HEK293 (cell line): ENCODE measurements around the gene POLQ.
"Not testable (repeated sequence)": the region's sequence is repeated elsewhere in the genome, so short reads cannot be mapped to it uniquely, and the experiment has no call there.

Experiments used
- CTCF ChIA-PET: fragments of 350-600 bp; formaldehyde crosslinking; extraction: SDS; loops from one replicate; lab custom pipeline; 2021; ENCODE audit warnings: antibody characterized with exemption; lab: Yijun Ruan, JAX
- POLR2A ChIA-PET: fragments of 300-600 bp; formaldehyde crosslinking; extraction: SDS; loops from one replicate; lab custom pipeline; 2020; ENCODE audit warnings: antibody characterized with exemption, inconsistent platforms; lab: Yijun Ruan, JAX
- H3K27ac ChIP-seq: fragments of 200-500 bp; sonication (Bioruptor generic); 2 replicates; pipeline ENCODE4 v1.5.1; 2014; ENCODE audit warnings: low read depth, low read length, control low read depth, inconsistent platforms; ENCODE audit errors: extremely low read depth
- H3K36me3 ChIP-seq, 2 experiments: fragments of 200-500 bp in 1 of 2; sonication (Bioruptor generic) in 1 of 2; 1 replicate in 1 of 2; 2 replicates in 1 of 2; pipeline ENCODE4 v1.5.1; 2014 to 2017; ENCODE audit warnings: inconsistent platforms in 2 of 2, low read length in 2 of 2; ENCODE audit not compliant: control insufficient read depth in 2 of 2, insufficient read depth in 1 of 2
- H3K4me1 ChIP-seq: fragments of 200-500 bp; sonication (Bioruptor generic); 2 replicates; pipeline ENCODE4 v1.5.1; 2014; ENCODE audit warnings: mild to moderate bottlenecking, low read length, inconsistent platforms; ENCODE audit not compliant: control insufficient read depth, insufficient read depth
- H3K4me3 ChIP-seq: 2 replicates; pipeline ENCODE4 v1.5.1; 2011; ENCODE audit warnings: low read depth, mild to moderate bottlenecking, control low read depth, low read length, moderate library complexity
- H3K9me3 ChIP-seq: fragments of 200-500 bp; sonication (Bioruptor generic); 2 replicates; pipeline ENCODE4 v1.5.1; 2014; ENCODE audit warnings: low read depth, low read length, inconsistent platforms; ENCODE audit not compliant: control insufficient read depth, insufficient read depth

Gene POLQ

GRCh38 chr3:121388308-121388707 lies 157.5 kb downstream of the POLQ start:
- POLR2A ChIA-PET, H3K27ac ChIP-seq, H3K4me3 ChIP-seq, H3K4me1 ChIP-seq, CTCF ChIA-PET, H3K9me3 ChIP-seq, H3K36me3 ChIP-seq: not testable (repeated sequence)
